ENCODE data around the gene EP300.
A peak's percentile ranks its signal among the peaks of the same experiment; 100 is the strongest.
"Not testable (repeated sequence)": the region's sequence is repeated elsewhere in the genome, so short reads cannot be mapped to it uniquely, and the experiment has no call there.

Gene EP300

DNA sequence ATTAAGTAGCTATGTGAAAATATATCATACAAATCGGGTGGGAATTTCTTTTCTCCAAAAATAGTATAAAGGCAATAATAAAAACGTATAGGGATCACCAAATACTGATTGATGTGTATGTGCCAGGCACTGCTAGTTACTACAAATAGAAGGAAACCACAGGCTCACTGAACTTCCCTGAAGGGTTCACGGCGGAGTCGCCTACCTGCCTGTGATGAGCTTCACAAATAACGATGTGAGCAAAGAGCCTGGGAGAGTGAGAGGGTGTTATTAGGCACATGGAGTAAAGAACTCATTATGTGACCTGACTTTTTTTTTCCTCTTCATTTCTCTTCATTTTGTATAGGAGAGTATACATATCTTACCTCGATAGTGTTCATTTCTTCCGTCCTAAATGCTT is 76.8 kb downstream of the EP300 start:
- DNase-seq = no peak

DNA sequence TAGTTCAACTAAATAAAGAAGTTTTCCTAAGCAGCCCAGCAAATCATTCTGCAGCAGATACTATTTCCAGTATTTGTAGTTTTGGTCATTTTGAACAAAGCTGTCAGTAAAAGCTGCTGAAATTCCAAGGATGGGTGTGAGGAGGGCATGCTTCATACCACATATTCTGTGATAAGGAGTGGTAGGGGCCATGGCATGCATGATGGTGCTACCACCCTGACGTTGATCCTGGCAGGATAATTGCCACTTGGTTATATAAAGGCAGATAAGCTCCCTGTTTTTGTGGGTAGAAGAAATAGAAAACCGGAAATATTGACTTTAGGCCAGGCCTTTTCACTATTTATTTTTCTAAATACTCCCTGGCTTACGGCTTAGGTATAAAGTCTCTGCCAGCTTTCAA is 79.6 kb downstream of the EP300 start:
- DNase-seq = no peak

DNA sequence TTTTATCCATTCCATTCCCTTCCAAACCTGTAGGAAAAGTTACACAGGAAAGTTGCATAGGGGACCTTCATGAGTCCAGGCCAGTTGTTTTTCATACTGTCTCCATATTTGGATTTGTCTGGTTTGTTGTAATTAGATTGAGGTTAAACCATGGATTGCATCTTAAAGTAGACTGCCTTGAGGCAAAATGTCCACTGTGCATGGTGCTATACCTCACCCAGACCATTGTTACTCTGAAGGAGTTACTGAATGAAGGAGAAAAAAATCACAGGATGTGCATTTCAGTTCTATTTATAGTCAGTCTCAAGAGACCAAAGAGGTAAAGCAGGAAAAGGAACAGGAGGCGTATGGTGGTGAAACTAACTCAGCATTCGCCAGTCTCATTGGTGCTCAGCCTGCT is 83.2 kb downstream of the EP300 start:
- DNase-seq = no peak

DNA sequence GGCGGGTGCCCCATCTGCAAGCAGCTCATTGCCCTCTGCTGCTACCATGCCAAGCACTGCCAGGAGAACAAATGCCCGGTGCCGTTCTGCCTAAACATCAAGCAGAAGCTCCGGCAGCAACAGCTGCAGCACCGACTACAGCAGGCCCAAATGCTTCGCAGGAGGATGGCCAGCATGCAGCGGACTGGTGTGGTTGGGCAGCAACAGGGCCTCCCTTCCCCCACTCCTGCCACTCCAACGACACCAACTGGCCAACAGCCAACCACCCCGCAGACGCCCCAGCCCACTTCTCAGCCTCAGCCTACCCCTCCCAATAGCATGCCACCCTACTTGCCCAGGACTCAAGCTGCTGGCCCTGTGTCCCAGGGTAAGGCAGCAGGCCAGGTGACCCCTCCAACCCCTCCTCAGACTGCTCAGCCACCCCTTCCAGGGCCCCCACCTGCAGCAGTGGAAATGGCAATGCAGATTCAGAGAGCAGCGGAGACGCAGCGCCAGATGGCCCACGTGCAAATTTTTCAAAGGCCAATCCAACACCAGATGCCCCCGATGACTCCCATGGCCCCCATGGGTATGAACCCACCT is 84.7 kb downstream of the EP300 start:
- DNase-seq = no peak

DNA sequence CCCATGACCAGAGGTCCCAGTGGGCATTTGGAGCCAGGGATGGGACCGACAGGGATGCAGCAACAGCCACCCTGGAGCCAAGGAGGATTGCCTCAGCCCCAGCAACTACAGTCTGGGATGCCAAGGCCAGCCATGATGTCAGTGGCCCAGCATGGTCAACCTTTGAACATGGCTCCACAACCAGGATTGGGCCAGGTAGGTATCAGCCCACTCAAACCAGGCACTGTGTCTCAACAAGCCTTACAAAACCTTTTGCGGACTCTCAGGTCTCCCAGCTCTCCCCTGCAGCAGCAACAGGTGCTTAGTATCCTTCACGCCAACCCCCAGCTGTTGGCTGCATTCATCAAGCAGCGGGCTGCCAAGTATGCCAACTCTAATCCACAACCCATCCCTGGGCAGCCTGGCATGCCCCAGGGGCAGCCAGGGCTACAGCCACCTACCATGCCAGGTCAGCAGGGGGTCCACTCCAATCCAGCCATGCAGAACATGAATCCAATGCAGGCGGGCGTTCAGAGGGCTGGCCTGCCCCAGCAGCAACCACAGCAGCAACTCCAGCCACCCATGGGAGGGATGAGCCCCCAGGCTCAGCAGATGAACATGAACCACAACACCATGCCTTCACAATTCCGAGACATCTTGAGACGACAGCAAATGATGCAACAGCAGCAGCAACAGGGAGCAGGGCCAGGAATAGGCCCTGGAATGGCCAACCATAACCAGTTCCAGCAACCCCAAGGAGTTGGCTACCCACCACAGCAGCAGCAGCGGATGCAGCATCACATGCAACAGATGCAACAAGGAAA is 85.4 kb downstream of the EP300 start:
- DNase-seq = no peak

DNA sequence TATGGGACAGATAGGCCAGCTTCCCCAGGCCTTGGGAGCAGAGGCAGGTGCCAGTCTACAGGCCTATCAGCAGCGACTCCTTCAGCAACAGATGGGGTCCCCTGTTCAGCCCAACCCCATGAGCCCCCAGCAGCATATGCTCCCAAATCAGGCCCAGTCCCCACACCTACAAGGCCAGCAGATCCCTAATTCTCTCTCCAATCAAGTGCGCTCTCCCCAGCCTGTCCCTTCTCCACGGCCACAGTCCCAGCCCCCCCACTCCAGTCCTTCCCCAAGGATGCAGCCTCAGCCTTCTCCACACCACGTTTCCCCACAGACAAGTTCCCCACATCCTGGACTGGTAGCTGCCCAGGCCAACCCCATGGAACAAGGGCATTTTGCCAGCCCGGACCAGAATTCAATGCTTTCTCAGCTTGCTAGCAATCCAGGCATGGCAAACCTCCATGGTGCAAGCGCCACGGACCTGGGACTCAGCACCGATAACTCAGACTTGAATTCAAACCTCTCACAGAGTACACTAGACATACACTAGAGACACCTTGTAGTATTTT is 86.1 kb downstream of the EP300 start:
- DNase-seq = no peak

DNA sequence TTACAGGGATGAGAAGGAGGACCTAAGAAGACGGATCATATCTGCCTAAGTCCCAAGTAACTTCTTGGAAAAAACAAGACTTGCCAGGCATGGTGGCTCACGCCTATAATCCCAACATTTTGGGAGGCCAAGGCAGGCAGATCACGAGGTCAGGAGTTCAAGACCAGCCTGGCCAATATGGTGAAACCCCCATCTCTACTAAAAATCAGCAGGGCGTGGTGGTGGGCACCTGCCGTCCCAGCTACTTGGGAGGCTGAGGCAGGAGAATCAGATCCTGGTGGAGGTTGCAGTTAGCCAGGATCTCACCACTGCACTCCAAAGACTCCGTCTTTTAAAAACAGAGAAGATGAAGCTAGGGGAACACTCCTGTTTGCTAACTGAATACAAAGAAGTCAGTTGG is 88.0 kb downstream of the EP300 start:
- DNase-seq = not testable (repeated sequence)

DNA sequence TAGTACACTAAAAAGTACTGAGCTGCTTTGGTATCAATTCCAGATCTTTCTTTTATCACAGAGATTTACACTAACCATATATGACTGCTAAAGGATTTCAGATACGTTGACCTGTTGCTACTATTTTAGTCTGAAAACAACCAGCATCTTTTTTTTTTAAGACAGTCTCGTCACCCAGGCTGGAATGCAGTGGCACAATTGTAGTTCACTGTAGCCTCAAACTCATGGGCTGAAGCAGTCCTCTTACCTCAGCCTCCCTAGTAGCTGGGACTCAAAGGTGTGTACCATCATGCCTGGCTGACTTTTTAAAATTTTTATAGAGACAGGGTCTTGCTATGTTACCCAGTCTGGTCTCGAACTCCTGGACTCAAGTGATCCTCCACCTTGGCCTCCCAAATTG is 88.5 kb downstream of the EP300 start:
- DNase-seq = no peak

DNA sequence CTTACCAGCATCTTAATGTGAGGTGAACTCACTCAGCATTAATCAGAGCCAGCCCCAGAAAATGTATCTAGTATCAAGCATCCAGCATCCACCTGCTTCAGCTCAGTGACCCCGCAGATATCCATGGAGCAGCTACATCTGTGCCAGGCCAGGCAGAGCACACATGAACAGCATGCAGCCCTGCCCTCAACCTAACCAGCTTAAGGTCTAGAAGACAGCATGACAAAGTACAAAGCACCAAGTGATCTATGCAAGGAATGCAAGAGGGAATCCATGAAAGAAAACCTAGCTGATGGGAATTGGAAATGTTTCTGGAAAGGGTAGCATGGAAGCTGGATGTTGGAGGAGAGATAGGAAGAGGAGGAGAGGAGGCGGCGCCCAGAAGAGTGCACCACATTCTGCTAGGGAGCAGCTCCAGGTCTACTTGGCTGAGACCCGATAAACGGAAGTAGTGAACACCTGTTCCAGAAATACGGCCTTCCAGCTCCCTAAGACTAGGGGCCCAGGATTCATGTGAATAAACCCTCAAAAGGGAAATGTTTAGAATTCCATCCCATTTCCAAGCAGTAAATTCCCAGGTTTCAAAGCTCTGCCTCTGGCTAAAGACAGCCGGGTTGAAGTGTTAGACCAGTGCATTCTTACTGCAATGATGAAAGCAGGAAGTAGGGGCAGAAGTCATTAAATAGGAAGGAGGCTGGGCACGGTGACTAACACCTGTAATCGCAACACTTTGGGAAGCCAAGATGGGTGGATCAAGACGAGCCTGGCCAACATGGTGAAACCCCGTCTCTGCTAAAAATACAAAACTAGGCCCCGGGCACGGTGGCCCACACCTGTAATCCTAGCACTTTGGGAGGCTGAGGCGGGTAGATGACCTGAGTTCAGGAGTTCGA is 89.2 kb downstream of the EP300 start:
- no peak for DNase-seq

DNA sequence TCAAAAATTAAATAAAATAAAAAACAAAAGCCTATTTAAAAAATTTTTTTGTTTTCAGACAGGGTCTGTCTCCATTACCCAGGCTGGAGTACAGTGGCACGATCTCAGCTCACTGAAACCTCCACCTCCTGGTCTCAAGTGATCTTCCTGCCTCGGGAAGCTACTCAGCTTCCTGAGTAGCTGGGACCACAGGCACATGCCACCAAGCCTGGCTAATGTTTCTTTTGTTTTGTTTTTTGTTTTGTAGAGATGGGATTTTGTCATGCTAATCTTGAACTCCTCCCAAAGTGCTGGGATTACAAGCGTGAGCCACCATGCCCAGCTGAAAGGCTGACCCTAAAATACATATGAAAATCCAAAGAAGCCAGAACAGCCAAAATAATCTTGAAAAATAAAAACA is 92.3 kb downstream of the EP300 start:
- DNase-seq = no peak

DNA sequence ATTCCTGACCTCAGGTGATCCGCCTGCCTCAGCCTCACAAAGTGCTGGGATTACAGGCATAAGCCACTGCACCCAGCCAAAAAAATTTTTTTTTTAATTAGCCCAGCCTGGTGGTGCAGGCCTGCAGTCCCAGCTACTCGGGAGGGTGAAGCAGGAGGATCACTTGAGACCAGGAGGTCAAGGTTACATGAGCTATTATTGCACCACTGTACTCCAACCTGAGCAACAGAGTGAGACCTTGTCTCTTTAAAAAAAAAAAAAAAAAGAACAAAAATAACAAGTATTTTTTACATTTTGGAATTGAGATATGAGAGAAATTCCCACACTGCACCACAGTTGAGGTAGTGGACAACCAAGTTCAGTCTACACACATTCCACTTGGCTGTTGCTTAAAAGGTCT is 99.1 kb downstream of the EP300 start:
- DNase-seq = no peak

DNA sequence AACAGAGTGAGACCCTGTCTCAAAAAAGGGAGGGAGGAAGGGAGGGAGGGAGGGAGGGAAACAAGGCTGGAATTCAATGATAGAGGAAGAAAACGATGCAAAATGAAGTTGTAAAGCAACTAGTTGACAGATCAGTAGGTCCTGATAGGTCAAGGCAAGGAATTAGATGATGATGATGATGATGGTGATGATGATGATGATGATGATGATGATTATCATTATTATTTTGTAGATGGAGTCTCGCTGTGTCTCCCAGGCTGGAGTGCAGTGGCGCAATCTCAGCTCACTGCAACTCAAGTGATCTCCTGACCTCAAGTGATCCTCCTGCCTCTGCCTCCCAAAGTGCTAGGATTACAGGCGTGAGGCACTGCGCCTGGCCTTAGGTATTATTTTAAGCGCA is 101.4 kb downstream of the EP300 start:
- DNase-seq = no peak

DNA sequence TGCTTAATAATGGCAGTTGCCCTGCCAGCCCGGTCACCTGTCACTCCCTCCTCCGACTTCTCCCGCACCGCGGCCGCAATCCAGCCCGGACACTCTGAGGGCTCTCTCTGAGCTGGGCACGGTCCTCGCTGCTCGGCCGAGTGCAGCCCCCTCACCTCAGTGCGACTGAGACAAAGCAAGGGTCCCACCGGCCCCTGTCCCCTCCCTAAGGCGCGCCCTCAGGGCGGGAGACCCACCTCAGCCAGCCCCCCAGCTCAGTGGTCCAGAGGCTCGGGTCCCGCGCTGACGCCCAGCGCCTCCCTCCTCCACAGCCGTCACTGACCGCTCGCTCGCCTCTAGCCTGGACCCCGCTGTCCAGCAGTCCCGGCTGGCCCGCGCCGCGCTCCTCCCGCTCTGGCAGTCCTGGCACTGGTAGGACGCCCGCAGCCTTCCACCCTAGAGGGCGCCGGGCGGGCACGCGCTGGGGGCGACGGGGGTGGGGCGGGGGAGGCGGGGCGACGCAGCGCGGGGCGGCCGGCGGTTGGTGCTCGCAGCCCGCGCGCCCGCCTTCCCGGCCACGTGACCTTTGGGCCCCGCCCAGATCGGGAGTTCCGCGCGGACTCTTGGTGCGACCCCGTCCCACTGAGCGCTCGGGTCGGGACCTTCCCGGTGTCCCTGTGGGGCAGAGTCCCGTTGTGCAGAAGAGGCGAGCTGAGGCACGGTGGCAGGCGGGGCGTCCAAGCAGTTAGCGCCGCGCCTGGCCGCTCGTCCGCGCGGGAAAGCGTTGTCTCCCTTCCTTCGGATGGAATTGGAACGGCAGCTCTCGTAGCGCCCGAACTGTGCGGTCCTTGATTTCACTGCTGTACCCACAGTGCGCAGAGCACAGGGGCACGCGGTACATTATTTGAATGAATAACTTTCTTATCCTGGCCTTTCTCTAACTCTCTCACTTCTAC is 104.9 kb downstream of the EP300 start:
- peak; percentile 74 for DNase-seq

DNA sequence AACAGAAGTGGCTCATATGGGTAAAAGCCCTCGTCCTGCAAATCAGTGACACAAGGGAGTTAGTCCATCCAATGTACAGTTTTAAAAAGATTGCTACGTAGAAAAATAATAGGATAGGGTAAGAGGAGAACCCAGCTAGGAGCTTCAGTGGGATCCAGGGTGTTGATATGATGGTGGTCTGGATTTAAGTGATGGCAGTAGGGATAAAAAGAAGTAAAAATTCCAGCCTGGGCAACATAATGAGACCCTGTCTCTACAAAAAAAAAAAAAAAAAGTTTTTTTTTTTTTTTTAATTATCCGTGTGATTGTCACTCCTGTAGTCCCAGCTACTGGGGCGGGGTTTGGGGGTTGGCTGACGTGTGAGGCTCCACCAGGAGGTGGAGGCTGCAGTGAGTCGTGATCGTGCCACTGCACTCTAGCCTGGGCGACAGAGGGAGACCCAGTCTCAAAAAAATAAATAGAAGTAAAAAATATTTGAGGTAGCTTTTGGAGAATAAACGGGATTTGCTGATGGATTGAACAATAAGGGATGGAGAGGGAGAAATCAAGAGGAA is 105.7 kb downstream of the EP300 start:
- DNase-seq = peak; percentile 44

DNA sequence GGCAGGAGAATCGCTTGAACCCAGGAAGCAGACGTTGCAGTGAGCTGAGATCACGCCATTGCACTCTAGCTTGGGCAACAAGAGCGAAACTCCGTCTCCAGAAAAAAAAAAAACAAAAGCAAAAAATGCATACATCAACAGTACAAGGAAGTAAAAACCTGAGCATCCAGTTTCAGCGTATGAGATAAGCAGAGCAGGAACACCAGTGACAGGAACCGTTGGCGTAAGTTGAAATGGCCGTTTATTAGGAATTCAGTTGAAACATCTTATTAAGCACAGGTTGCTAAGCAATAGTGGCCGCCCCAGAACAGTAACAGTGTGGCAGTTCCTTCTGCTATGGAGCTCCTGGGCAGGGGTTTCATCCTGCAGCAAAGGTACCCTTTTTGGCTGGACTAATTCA is 108.7 kb downstream of the EP300 start:
- no peak for DNase-seq

DNA sequence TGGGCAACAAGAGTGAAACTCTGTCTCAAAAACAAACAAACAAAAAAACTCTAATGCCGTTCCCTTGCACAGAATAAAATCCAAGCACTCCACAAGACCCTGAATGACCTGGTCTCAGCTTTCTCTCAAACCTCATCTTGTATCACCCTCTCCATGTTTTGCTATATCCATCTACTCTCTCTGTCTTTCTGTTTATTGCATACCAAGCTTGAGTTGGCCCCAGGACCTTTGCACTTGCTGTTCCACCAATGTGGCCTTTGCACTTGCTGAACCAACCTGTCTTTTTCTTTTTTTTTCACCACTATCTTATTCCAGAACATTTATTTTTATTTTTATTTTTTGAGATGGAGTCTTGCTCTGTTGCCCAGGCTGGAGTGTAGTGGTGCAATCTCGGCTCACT is 110.7 kb downstream of the EP300 start:
- DNase-seq = no peak

DNA sequence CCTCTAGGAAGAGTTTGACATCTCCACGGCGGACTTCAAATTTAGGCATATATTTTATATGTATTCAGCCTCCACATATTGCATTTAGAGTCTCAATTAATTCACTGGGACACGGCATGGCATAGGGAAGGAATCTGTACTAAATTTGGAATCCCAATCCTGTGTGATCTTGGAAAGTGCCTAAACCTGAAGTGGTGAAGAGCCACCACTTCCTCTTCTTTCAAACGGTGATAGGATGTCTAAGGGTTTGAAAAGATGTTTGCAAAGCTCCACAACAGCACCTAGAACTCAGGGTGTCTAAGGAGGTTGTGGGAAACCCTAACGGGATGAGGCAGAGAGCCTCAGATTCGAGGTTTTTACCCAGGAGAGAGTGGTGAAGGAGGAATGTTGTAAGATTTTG is 111.7 kb downstream of the EP300 start:
- DNase-seq = no peak

DNA sequence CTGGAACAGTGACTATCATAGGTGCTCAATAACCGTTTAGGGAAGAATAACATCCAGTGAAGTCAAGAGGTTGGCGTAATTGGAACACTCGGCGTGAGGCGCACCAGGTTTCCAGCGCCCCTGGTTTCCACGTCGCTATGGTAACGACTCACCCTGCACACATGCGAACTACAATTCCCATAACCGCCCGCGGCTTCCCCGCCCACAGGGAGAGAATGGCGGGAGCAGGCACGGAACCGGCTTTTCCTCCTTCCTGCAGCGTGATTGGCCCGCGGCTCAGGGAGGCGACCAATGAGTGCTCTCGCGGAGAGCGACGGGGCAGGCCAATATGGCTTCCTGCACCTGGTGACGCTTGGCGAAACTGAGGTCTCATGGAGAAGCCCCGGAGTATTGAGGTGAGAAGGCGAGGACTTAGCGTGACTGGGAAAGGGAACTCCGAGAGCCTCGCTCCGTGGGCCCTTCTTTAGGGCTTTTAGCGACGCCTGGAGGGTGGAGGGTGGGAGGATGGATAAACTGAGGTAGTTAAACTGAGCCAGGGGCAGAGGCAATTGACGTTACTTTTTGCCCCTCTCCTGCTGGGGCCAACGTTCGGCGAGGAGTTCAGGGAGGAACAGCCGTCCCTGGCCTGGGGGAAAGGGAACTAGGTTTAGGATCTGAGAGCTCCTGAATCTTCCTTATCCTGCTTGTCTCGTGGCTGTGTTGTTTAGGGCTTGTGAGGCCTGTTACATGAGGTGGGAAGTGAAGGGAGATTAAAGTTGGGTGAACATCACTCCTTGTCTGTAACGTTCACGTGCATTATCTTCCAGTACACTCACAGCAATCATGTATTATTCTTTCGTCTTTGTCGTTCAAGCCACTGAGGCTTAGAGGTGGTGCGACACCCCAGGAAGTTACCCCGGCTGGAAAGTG is 112.9 kb downstream of the EP300 start, which contains the start of gene L3MBTL2:
Gene L3MBTL2, plus strand, starts transcription at position 321 of the 909 bp plus-strand sequence. Its CDS starts 51 bp downstream, at position 372.
- DNase-seq = peak; percentile 97

DNA sequence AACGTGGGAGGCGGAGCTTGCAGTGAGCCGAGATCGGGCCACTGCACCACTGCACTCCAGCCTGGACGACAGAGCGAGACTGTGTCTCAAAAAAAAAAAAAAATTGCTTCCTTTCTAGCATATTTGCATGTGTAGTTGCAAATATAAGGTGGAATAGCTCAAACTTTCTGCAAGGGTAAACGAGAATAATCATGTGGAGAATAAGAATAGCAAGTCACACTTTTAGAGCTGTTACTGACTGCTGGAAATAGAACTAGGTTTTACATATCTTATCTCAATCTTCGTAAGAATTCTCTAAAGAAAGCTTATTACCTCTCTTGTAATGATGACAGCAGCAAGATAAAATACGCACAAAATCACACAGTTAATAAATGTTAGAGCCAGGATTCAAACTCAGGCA is 114.3 kb downstream of the EP300 start:
- no peak for DNase-seq

DNA sequence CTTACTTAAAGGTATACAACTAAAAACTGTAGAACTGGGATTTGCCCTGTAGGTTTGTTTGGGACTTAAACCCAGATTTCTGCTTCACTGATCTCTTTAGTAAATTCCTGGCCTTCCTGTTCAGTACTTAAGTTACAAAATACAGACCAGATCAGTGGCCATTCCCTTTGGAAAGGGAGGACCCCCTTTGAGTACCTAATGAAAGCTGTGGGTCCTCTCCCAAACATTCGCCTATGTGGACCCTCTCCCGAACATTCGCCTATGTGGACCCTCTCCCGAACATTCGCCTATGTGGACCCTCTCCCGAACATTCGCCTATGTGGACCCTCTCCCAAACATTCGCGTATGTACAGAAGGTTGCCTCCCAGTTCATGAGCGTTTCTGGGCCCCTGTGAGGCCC is 123.0 kb downstream of the EP300 start:
- DNase-seq = no peak

DNA sequence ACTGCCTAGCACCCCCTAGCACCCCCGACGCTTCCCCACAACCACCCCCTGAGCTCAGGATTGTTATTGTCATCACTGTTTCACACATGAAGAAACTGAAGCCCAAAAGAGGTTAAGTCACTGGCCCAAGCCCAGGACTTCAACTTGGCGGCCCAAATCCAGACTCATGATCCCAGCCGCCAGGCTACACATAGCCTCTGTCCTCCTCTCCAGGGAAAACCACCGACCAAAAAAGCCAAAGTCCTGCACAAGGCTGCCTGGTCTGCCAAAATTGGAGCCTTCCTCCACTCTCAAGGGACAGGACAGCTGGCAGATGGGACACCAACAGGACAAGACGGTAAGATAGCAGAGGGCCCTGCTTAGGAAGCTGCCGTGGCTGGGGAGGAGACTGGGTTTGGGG is 123.5 kb downstream of the EP300 start:
- no peak for DNase-seq

Data from NCI-H345 (cell line).